Measurements from ENCODE around the gene SPOUT1.

Gene SPOUT1

GRCh38 chr9:128828267-128828666 is 1.3 kb downstream of the SPOUT1 start:
- peak overlapping the region; percentile 86 for H3K27ac ChIP-seq
- no peak for TF ChIP-seq ZFX (IDR thresholded peaks at IDR 0.05)

- no peak overlapping the region for H3K27ac ChIP-seq
- TF ChIP-seq CTCF (conservative IDR thresholded peaks at IDR 0.05) (no peak; the same call in 1 of the 2 replicates), ZFX (IDR thresholded peaks at IDR 0.05) (no peak)
Measured at GRCh38 chr9:128825923-128826700, 3.5 kb downstream of the SPOUT1 start.

- no peak overlapping the region for H3K27ac ChIP-seq
- TF ChIP-seq ZFX (IDR thresholded peaks at IDR 0.05) (no peak), CTCF (conservative IDR thresholded peaks at IDR 0.05) (no peak)
Measured at GRCh38 chr9:128824911-128825310, 4.7 kb downstream of the SPOUT1 start.

GRCh38 chr9:128823903-128824406 is 5.6 kb downstream of the SPOUT1 start:
- no peak overlapping the region for H3K27ac ChIP-seq
- TF ChIP-seq CTCF (conservative IDR thresholded peaks at IDR 0.05): no peak
- no peak for TF ChIP-seq ZFX (IDR thresholded peaks at IDR 0.05)

GRCh38 chr9:128823362-128823902 is 6.2 kb downstream of the SPOUT1 start:
- TF ChIP-seq CTCF (conservative IDR thresholded peaks at IDR 0.05) (no peak), ZFX (IDR thresholded peaks at IDR 0.05) (no peak)
- H3K27ac ChIP-seq: no peak overlapping the region

GRCh38 chr9:128822407-128823042 is 7.1 kb downstream of the SPOUT1 start:
- TF ChIP-seq CTCF (conservative IDR thresholded peaks at IDR 0.05) (no peak), ZFX (IDR thresholded peaks at IDR 0.05) (no peak)
- no peak overlapping the region for H3K27ac ChIP-seq

- no peak overlapping the region for H3K27ac ChIP-seq
- no peak for TF ChIP-seq ZFX (IDR thresholded peaks at IDR 0.05)
- no peak for TF ChIP-seq CTCF (conservative IDR thresholded peaks at IDR 0.05)
Measured at GRCh38 chr9:128821584-128822406, 7.8 kb downstream of the SPOUT1 start.
